Fibroblast of lung (primary cell): ENCODE results near the gene MAST2.

Experiments
- EZH2 ChIP-seq: IDR thresholded peaks from 2 replicates; pipeline ENCODE4 v1.5.1; 2012; ENCODE audit warnings: low read length, control low read depth, mild to moderate bottlenecking; ENCODE audit errors: missing control alignments
- TF ChIP-seq, protein P1 (sequence below), 2 donors: IDR thresholded peaks in 1 of 2; conservative IDR thresholded peaks in 1 of 2; 1 replicate in 1 of 2; 2 replicates in 1 of 2; pipeline ENCODE4 v1.5.1; 2011 to 2012; ENCODE audit warnings: low read length in 2 of 2, control low read depth in 1 of 2, inconsistent platforms in 1 of 2, low read depth in 1 of 2, mild to moderate bottlenecking in 1 of 2

DNA sequence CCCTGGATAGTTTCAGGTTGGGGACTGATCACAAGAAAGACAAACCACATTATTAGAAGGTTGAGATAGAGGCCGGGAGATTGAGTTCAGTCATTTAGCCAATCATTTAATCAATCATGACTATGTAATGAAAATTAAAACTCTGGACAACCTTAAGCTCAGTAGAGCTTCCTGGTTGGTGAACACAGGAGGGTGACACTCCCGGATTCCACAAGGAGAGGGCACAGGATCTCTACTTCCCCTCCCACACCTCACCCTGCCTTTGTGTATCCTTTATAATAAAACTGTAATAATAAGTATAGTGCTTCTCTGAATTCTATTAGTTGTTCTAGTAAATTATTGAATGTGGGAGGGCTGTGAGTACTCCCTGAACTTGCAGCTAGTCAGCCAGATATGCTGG is 178.9 kb downstream of the MAST2 start:
- TF ChIP-seq, protein P1, sequence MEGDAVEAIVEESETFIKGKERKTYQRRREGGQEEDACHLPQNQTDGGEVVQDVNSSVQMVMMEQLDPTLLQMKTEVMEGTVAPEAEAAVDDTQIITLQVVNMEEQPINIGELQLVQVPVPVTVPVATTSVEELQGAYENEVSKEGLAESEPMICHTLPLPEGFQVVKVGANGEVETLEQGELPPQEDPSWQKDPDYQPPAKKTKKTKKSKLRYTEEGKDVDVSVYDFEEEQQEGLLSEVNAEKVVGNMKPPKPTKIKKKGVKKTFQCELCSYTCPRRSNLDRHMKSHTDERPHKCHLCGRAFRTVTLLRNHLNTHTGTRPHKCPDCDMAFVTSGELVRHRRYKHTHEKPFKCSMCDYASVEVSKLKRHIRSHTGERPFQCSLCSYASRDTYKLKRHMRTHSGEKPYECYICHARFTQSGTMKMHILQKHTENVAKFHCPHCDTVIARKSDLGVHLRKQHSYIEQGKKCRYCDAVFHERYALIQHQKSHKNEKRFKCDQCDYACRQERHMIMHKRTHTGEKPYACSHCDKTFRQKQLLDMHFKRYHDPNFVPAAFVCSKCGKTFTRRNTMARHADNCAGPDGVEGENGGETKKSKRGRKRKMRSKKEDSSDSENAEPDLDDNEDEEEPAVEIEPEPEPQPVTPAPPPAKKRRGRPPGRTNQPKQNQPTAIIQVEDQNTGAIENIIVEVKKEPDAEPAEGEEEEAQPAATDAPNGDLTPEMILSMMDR (conservative IDR thresholded peaks at IDR 0.05 in 1 of 2, IDR thresholded peaks at IDR 0.05 in 1 of 2; ENCODE audit: low read depth in 1 of 2, low read length in 2 of 2), result no peak
- TF ChIP-seq EZH2, result no peak
